Glomerular endothelial cell (primary cell): ENCODE data around the gene NKAPL. TPM values are rescaled to one million over a fixed set of nuclear protein-coding genes. Genes with fewer than 3 reads are reported as not detected.

ENCODE experiments used
- DNase-seq: peaks from one replicate; pipeline ENCODE4 v3.0.0-alpha.2; 2011; ENCODE audit warnings: low read depth, low spot score; ENCODE audit errors: extremely low read depth
- total RNA-seq: library from RNA; depleted of rRNA; stranded (reverse); fragments of >200 nt; gene quantifications from 2 replicates; pipeline ENCODE4 v1.2.3, GENCODE V29; 2015

Gene NKAPL
- 0.99 and 2.8 TPM in 2 replicates for total RNA-seq

DNA sequence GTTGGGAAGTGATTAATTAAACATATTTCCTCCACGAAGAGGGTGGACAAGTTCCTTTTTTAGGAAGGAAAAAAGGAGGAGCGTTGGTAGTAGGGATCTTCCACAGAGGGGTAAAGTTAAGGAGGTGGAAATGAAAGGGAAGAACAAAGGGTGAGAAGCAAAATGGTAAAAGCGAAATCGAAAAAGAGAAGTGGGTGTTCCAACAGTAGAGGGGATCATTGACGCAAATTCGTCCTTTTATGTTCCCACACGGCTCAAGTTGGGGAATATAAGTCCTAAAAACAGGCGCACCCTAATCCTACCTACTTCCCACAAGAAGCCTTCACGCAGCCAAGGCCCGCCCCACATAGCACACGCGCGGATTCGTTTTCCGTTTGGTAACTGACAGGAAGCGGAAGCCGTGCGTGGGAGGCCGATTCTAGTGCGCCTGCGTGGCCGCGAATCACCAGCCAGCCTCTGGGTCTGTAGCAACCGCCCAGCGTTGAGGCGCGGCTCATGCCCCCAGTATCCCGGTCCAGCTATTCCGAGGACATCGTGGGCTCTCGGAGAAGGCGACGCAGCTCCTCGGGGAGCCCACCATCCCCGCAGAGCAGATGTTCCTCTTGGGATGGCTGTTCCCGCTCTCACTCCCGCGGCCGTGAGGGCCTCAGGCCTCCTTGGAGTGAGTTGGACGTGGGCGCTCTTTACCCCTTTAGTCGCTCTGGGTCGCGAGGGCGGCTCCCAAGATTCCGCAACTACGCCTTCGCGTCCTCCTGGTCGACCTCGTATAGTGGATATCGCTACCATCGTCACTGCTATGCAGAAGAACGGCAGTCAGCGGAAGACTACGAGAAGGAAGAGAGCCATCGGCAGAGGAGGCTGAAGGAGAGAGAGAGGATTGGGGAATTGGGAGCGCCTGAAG is at the start of gene NKAPL:
TSS of gene NKAPL (plus strand) at position 421 of the 901 bp plus-strand sequence. CDS start at position 496, 75 bp downstream.
- no peak for DNase-seq

DNA sequence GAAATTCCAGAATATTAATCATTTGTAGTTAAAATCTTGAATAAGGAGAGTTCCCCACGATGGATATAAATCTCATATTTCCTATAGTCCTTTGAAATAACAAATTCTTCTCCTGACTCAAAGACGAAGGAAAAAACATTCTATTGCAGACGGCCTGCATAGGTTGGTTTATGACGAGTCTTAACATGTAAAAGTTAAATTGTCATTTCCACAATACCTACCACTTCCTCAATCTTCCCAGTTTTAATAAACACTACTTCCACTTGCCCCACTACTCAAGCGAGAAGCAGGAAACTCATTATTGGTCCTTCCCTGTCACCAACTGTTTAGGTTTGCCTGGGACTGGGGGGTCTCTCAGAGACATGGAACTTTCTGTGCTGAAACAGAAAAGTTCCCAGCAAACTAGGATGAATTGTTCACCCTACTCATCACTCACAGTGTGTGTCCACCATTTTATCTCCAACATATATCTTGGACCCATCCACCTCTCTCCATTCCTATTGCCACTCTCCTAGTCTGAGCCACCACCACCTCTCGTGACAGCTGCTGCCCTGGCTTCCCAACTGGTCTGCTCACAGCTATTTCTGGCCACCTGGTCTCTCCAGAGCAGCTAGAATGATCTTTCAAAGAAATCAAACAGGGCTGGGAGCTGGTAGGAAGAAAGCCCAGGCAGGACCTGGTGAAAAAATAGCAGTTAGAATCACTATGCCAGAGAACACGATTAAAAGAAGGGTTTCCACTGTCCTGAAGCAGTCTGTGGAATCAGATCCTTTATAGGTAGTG is 49.2 kb upstream of the NKAPL start:
- no peak for DNase-seq

DNA sequence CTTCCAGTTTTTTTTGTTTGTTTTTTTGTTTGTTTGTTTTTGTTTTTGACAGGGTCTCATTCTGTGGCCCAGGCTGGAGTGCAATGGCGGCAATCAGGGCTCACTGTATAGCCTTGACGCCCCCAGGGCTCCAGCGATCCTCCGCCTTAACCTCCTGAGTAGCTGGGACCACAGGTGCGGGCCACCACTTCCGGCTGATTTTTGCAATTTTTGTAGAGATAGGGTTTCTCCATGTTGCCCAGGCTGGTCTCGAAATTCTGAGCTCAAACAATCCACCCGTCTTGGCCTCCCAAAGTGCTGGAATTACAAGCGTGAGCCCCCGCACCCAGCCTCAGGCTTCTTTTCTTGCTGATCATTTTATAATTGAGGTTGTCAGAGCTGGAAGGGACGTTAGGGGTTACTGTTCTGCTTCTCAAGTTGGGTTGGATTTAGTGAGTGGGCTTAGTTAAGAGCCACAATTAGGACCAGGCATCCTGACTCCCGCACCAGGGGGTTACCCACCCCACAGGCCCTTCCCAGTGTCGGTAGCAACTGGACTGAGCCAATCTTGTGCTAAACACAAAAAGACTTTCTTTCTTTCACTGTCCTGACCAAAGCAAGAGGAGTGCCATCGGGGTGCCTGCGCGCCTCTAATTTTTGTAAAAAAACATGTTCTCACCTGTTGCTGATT is 47.1 kb upstream of the NKAPL start:
- no peak for DNase-seq

DNA sequence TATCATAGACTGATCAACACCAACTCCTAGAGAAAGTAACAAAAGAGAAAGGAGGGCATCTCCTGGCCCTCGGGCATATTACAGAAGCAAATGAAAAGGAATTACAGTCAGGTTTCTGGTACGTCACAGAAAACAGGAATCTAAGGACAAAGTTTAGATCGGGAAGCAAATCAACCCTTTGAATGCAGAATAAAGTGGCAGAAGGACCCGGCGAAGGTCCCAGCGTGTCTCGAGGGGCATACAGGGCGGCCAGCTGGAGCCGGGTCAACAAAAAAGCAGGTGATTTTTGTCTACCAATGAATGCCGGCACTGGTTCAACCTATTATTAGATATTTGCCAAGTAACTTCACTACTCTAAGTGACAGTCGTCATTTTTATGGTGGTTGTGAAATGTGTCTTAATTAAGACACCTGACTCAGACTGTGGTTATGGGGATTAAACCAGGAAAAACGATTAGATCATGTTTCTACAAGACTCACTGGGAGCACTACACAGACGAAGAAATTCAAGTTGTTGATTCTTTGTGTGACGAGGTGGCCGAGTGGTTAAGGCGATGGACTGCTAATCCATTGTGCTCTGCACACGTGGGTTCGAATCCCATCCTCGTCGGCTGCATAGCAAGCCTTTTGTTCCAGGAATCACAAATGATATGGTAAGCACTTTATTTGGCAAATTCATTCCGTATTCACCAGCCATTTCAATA is 46.4 kb upstream of the NKAPL start:
- DNase-seq, result peak; percentile 89

DNA sequence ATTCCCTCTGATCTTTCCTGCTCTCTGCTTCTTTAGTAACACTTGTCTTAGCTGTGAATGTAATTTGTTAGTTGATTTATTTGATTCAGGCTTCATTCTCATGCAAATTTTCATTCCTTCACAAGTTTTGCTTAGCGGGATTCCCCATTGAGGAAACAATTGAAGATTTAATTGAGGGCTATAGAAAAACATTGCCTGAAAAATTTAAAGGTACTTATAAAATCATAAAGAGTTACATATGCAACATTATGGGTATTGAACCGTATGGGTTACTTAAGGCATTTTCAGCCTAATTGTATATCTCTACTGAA is 45.9 kb upstream of the NKAPL start:
- no peak for DNase-seq

DNA sequence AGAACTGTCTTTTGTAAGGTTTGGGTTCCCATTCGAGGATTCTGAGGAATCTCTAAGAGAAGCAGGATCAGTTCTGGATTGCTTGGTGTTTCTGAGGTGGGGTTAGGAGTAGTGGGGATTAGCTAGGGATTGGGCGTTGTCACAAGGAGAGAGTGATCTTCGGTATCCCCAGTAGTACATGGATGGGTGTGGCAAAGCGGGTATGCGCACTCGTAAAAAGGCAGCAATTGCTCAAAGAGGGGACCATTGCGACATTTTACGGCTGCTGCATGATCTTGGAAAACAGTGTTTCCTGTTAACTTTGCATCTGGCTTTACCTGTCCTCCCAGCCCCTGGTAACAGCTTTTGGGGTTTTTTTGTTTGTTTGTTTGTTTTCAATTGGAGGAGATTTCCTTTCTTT is 43.7 kb upstream of the NKAPL start:
- DNase-seq, result no peak

DNA sequence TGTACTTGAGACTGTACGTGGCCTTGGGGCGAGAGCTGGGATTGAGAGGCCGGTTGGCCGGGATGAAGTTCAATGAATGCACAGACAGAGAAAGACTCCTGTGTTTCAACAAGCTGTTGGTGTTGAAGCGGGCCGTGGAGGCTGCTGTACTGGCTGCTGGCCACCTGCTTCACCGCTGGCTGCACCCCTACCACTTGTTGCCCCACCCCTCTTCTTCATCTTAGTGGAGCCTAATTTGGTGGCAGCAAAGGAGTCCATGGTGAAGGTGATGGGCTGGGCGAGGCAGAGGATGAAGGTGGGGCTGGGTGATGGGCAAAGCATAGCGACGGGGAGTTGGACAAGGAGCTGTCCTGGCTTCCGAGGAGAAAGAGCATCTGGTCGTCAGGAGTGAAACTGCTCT is 41.2 kb upstream of the NKAPL start:
- DNase-seq, result no peak

DNA sequence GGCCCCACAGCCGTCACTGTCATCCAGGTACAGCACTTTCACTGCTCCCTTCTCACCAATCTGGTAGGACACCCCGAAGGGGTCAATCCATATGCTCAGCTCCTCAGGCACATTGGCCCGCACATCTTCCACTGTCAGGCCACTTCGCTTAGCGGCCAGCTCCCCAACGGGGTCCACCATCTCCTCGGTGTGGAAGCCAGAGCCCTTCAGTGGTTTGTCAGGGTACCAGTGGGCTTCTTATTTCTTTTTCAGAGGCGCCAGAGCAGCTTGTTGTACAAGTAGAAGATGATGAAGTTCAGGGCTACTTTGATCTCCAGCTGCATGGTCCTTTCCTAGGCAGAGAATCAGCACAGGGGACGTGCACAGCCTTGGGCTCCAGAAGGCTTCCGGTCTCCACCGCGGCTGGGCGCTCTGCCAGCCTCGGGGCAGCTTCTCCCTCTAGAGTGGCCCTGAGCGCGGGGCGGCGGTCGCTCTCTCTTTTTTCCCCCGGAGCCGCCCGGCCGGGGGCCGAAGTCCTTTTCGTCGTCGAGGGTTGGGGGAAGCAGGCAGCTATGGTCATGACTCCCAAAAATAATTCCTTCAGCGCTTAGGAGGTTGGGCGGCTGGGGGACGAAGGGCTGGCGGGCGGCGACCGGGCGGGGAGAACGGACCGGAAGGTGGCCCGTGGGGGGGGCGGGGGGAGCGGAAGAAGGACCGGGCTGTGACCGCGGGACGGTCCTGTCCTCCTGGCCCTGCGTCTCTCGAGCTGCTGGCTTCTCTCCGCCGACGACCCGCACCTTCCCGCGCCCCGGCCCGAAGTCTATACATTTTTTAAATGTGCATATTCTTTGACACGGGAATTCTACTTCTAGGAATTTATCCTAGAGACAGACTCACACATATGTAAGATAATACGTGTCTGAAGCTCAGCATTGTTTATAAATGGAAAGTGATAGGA is 40.5 kb upstream of the NKAPL start:
- DNase-seq, result no peak

DNA sequence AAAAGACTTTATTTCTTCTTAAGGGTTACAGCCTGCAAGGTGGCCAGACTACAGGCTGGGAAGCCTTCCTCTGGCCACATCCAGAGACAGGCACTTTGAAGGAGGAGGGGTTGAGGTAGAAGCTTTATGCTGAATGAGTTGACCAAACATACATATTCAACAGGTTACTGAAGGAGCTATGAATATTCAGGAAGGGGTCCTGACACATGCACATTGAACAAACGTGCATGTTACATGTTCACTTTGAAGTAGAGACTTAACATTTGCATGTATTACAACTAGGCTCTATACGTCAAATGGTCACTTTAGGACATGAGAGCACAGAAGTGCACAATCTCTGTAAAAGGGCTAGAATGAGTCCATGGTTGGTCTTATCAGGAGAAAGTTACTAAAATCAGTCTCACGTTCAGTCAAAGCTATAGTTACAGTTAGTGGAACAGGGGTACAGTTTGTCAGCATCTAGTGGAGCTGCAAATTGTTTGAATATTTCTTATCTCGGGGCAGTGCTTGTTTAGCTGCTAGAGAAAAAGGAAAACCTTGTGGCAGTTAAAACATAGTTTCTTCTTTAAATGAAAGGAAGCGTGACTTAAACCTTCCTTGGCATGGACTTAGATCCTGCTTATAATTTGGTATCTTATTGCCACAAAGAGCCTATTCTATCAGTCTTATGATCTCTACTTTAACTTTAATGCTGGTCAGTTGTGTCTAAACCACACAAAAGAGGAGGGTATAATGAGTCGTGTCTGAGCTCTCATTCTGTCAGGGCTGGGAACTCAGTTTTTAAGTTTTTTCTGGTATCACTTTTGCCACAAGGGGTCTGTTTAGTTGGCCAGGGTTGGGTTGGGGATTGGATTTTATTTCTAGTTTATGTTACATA is 38.6 kb upstream of the NKAPL start:
- DNase-seq, result no peak

DNA sequence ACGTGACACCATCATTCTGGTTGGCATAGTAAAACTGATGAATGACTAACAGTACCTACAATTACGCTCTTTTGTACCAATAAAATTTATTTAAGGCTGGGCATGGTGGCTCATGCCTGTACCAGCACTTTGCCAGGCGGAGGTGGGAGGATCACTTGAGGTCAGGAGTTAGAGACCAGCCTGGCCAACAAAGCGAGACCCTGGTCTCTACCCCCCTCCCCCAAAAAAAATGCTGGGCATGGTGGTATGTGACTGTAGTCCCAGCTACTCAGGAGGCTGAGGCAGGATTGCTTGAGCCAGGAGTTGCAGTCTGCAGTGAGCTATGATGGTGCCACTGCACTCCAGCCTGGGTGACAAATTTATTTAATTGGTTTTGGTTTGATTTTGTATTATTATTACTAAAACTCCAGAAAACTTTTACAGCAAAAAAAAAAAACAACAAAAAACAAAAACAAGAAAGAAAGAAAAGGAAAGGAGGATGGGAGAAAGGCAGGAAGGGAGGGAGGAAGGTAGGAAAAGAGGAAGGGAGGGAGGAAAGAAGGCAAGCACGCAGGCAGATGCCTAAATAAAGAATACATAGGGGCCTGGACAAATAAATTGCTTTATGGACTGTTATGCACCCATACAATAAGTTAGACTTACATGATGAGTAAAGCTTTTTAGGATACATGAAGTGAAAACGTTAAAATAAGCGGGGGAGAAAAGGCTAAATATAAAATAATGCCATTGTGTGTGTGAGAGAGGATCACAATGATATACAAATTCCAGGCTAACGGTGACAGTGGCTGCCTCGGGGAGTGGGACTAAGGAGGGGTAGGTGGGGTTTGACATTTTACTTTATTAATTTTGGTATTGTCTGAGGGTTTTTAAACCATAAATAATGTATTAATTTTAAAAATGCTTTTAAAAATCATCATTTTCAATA is 34.7 kb upstream of the NKAPL start:
- no peak for DNase-seq

DNA sequence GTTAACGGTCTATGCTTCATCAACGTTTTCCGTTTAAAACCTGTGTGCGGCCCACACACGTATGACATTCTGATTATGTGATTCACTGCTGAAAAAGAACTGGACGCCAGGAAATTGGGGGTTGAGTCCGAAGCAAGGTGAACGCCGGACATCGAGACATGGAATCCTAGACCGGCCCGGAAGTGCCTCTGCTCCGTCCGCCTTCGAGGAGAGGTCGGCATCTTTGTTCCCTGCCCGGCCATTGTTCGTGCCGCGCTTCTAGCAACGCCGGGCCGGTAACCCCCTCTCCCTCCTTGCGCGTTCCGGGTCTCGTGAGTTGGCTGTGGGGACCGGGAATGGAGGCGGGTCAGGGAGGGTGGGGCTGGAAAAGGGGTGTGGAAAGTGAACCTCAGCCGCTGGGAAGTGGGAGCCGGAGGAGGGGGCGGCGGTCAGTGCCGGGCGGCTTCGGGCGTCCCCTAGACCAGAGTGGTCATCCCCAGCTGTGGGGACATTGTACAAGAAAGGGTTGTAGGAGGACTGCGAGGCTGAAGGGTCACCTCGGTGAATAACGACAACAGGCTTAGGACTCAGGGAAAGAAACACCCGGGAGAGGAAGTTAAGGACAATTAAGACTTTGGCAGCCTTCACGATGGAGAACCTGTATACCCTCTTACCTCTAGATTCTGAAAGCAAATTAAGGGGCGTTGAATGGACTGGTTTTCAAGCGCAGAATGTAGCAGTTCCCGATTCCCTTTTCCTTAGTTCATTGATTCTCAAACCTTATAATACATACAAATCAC is 33.9 kb upstream of the NKAPL start, which contains the start of gene ZSCAN9:
TSS of gene ZSCAN9 (plus strand) at position 220 of the 779 bp plus-strand sequence. CDS start 1,810 bp downstream, outside the sequence.
- DNase-seq, result peak; percentile 77

DNA sequence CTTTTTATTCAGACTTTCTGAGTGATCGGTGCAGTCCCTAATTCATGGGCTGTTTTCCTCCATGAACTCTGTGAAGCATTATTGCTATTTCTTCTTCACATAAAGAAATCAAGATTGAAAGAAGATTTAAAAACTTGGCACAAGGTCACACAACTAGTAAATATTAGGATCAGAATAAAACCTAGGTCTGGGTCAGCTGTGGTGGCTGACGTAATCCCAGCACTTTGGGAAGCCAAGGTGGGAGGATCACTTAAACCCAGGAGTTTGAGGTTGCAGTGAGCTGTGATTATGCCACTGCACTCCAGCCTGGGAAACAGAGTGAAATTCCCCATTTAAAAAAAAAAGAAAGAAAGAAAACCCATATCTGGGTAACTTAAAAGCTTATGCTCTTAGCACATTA is 32.6 kb upstream of the NKAPL start:
- DNase-seq, result no peak

DNA sequence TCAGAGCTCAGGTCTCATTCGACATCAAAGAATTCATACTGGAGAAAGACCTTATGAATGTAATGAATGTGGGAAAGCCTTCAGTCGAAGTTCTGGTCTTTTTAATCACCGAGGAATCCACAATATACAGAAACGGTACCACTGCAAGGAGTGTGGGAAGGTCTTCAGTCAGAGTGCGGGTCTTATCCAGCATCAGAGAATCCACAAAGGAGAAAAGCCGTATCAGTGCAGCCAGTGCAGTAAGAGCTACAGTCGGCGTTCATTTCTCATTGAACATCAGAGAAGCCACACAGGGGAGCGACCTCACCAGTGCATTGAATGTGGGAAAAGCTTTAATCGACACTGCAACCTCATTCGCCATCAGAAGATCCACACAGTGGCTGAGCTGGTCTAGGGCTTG is 26.3 kb upstream of the NKAPL start:
- no peak for DNase-seq

DNA sequence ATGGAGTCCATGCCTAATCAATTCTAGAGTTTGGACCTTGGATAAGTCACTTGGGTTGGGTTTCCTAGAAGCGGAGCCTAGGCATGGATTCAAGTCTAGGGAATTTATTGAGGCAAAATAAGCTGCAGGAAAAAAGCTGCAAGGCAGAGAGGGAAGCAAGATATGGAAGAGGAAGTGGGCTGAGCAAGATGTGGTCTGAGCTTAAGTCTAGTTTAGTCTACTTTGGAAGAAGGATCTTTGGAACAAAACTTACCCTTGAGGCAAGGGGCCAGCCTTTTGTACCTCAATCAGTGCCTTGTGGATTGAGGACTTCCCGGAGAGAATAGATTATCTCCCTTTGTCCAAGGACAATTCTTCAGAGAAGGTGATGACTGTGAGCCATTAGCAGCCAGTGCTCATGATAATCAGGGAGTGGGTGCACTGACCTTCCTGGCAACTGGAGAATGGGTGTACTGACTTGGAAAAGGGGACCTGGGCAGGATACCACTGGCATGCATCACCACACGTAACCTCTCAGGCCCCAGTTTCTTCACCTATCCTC is 23.1 kb upstream of the NKAPL start:
- no peak for DNase-seq

DNA sequence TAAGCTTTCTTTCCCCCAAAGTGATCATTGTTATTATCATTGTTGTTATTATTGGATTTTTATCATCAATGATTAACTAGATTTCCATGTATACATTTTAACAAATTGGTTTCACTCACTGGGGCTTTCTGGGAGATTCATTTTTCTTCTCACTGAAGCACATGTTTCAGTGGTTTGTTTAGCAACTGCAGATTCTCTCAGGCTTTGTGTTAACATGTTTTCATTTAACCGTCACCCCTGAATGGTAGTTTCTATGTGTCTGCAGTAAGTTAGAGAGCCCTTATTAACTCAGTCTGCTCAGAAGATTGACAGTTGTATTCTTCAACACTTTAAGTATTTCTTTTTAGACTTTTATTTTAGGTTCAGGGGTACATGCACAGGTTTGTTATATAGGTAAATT is 19.5 kb upstream of the NKAPL start:
- no peak for DNase-seq

DNA sequence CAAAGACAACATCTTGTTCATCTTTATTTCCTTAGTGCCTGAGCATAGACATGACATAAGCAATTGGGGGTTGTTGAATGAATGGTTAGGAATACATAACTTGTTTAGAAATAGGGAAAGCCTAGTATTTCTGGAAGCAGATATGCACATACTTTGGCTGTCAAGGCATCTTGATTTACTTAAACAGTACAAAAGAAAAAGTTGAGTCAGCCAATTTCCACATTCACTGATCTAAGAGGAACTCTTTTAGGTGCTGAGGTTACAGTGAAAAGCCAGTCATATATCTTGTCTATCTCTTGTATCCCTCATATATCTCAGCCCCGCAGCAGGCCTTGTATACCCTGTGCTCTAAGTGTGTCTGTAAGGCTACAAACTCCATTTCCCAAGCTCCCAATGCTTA is 18.6 kb upstream of the NKAPL start:
- DNase-seq, result no peak

DNA sequence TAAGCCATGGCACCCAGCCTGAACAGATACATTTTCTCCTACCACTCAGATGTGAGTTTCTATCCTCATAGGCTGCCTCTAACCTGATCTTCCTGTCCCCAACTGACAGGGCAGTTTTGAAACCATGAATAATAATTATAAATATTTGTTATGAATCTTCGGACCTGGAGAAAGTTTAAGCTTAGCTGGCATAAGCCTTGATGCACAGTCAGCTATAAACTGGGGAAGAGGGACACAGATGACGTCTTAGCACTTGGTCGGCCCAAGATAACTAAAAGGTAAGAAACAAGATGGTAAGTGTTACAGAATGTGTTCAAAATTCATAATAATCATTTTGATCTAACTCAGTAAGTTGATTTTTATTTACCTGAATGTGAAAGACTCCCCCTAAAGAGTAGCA is 15.2 kb upstream of the NKAPL start:
- DNase-seq, result no peak
